Loucy (cell line): Measurements from ENCODE around the gene USB1.
A peak's percentile ranks its signal among the peaks of the same experiment; 100 is the strongest.

Source experiments
- H2AFZ ChIP-seq: fragments of 200-600 bp; sonication (generic); 2 replicates; pipeline ENCODE4 v1.6.0; 2016; ENCODE audit warnings: antibody characterized with exemption, mild to moderate bottlenecking, low read length, moderate library complexity
- H3F3A ChIP-seq: fragments of 200-600 bp; 2 replicates; pipeline ENCODE4 v1.6.0; 2016; ENCODE audit warnings: antibody characterized with exemption, low read depth, mild to moderate bottlenecking
- H3K27me3 ChIP-seq: fragments of 200-600 bp; sonication (generic); 2 replicates; pipeline ENCODE4 v1.6.1; 2014; ENCODE audit warnings: low read length, mild to moderate bottlenecking; ENCODE audit not compliant: insufficient read depth, poor library complexity, severe bottlenecking
- H3K36me3 ChIP-seq: fragments of 200-600 bp; sonication (generic); 2 replicates; pipeline ENCODE4 v1.6.1; 2016; ENCODE audit warnings: low read length; ENCODE audit not compliant: insufficient read depth
- H3K4me1 ChIP-seq: fragments of 200-600 bp; sonication (generic); 2 replicates; pipeline ENCODE4 v1.5.1; 2014; ENCODE audit warnings: low read length, mild to moderate bottlenecking; ENCODE audit not compliant: insufficient read depth, poor library complexity, severe bottlenecking
- H3K4me2 ChIP-seq: fragments of 200-600 bp; sonication (generic); 2 replicates; pipeline ENCODE4 v1.6.0; 2014; ENCODE audit warnings: antibody characterized with exemption, low read length, low read depth, mild to moderate bottlenecking; ENCODE audit not compliant: poor library complexity, severe bottlenecking
- H3K4me3 ChIP-seq: fragments of 200-600 bp; sonication (generic); 2 replicates; pipeline ENCODE4 v1.5.1; 2014; ENCODE audit warnings: low read length, mild to moderate bottlenecking, mixed read lengths; ENCODE audit not compliant: poor library complexity, severe bottlenecking
- H3K79me2 ChIP-seq: fragments of 200-600 bp; sonication (generic); 2 replicates; pipeline ENCODE4 v1.6.1; 2014; ENCODE audit warnings: low read length; ENCODE audit not compliant: insufficient read depth
- H3K9ac ChIP-seq: fragments of 200-600 bp; sonication (generic); 2 replicates; pipeline ENCODE4 v1.6.0; 2014; ENCODE audit warnings: mild to moderate bottlenecking, low read depth, low read length, moderate library complexity; ENCODE audit not compliant: poor library complexity, severe bottlenecking
- H3K9me2 ChIP-seq: fragments of 200-600 bp; sonication (generic); replicated peaks from 2 replicates; pipeline ENCODE4 v1.6.1; 2016; ENCODE audit warnings: low read depth, low read length, mixed read lengths
- H3K9me3 ChIP-seq: fragments of 200-600 bp; sonication (generic); 2 replicates; pipeline ENCODE4 v1.6.1; 2014; ENCODE audit warnings: mild to moderate bottlenecking, antibody characterized with exemption, low read length, low read depth; ENCODE audit not compliant: insufficient read depth
- H4K20me1 ChIP-seq: fragments of 200-600 bp; sonication (generic); 2 replicates; pipeline ENCODE4 v1.6.0; 2014; ENCODE audit warnings: antibody characterized with exemption, low read length, mild to moderate bottlenecking; ENCODE audit not compliant: insufficient read depth, poor library complexity, severe bottlenecking
- CTCF ChIP-seq: fragments of 200-600 bp; sonication (generic); conservative IDR thresholded peaks from 2 replicates; pipeline ENCODE4 v1.5.1; 2014; ENCODE audit warnings: mild to moderate bottlenecking, antibody characterized with exemption, low read length
- EZH2phosphoT487 ChIP-seq: fragments of 200-600 bp; IDR thresholded peaks from 2 replicates; pipeline ENCODE4 v1.6.1; 2018; ENCODE audit warnings: antibody characterized with exemption, mild to moderate bottlenecking, moderate library complexity, borderline replicate concordance

Gene USB1

GRCh38 chr16:57970970-57971369 lies 30.2 kb upstream of the USB1 start, which contains the start of gene CNGB1:
TSS of gene CNGB1 (minus strand) at chr16:57971128. CDS start at chr16:57967286, 3,842 bp downstream.
- no peaks in the 10 kb centered on the region for H3K9me2 ChIP-seq
- H3K79me2 ChIP-seq: no peaks in the 10 kb centered on the region
- H3K9ac ChIP-seq: no peak within 1 kb of the TSS
- H2AFZ ChIP-seq: no peak within 1 kb of the TSS
- H4K20me1 ChIP-seq: no peaks in the 10 kb centered on the region
- no peak within 1 kb of the TSS for H3K4me3 ChIP-seq
- no peaks in the 10 kb centered on the region for H3K27me3 ChIP-seq
- TF ChIP-seq CTCF: no peak
- no peak for TF ChIP-seq EZH2phosphoT487
- no peaks in the 10 kb centered on the region for H3F3A ChIP-seq
- H3K9me3 ChIP-seq: no peaks in the 10 kb centered on the region
- no peak within 1 kb of the TSS for H3K4me2 ChIP-seq
- H3K4me1 ChIP-seq: peaks cover 20% of the 10 kb centered on the region
- H3K36me3 ChIP-seq: no peaks in the 10 kb centered on the region

GRCh38 chr16:57971848-57972247 lies 29.4 kb upstream of the USB1 start:
- no peaks in the 10 kb centered on the region for H3K27me3 ChIP-seq
- no peaks in the 10 kb centered on the region for H3K9me2 ChIP-seq
- no peaks in the 10 kb centered on the region for H3K36me3 ChIP-seq
- H3K9ac ChIP-seq: no peak overlapping the region
- peaks cover 20% of the 10 kb centered on the region for H3K4me1 ChIP-seq
- H3K9me3 ChIP-seq: no peaks in the 10 kb centered on the region
- no peak overlapping the region for H3K4me3 ChIP-seq
- no peaks in the 10 kb centered on the region for H4K20me1 ChIP-seq
- H3K79me2 ChIP-seq: no peaks in the 10 kb centered on the region
- H3K4me2 ChIP-seq: peak overlapping the region; percentile 51
- TF ChIP-seq CTCF: no peak
- no peak for TF ChIP-seq EZH2phosphoT487
- H3F3A ChIP-seq: no peaks in the 10 kb centered on the region
- 0 out of 2 replicates have a peak overlapping the region, but pooled peaks have one; percentile 31 for H2AFZ ChIP-seq

DNA sequence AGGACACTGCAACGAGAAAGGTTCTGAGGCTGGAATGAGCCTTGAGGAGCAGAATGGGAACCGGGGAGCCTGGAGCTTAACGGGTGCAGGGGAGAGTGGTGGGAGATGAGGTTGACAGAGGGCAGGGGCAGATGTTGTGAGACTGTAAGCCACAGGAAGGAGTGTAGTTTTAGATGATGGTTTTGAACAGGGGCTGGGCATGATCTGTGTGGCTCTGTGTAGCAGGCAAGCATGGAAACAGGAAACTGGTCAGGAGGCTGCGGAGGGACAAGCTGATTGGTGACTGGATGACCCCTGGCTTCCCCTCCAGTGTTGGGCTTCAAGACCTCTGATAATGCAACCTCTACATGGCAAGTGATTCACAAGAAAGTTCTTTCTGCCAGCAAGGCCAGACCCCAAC lies 28.9 kb upstream of the USB1 start:
- Histone ChIP-seq H4K20me1 (no peaks in the 10 kb centered on the region), H3K4me3 (no peak overlapping the region), H3K4me1 (peaks cover 20% of the 10 kb centered on the region), H3K9me2 (no peaks in the 10 kb centered on the region), H3K79me2 (no peaks in the 10 kb centered on the region), H3K9me3 (no peaks in the 10 kb centered on the region), H3K9ac (peak overlapping the region; percentile 31), H3F3A (no peaks in the 10 kb centered on the region), H2AFZ (peak overlapping the region; percentile 31; the same call in 1 of the 2 replicates), H3K27me3 (no peaks in the 10 kb centered on the region), H3K36me3 (no peaks in the 10 kb centered on the region), H3K4me2 (peak overlapping the region; percentile 51)
- TF ChIP-seq CTCF: no peak
- no peak for TF ChIP-seq EZH2phosphoT487
